GM19238 (cell line): Measurements from ENCODE around the gene GRIN2D.
"Not testable (repeated sequence)": the region's sequence is repeated elsewhere in the genome, so short reads cannot be mapped to it uniquely, and the experiment has no call there.

ENCODE experiments used
- DNase-seq: peaks from one replicate; pipeline ENCODE4 v3.0.0; 2011; ENCODE audit warnings: low spot score; ENCODE audit not compliant: insufficient read length

GRIN2D gene

GRCh38 chr19:48371367-48371766, 22.1 kb upstream of the GRIN2D start:
- DNase-seq: no peak

- not testable (repeated sequence) for DNase-seq
Measured at GRCh38 chr19:48371771-48372170, 21.7 kb upstream of the GRIN2D start.

GRCh38 chr19:48372904-48373303, 20.6 kb upstream of the GRIN2D start:
- DNase-seq: no peak

GRCh38 chr19:48373567-48373966, 19.9 kb upstream of the GRIN2D start:
- DNase-seq: no peak

- no peak for DNase-seq
Measured at GRCh38 chr19:48378194-48378570, 15.3 kb upstream of the GRIN2D start.

GRCh38 chr19:48379058-48379457, 14.4 kb upstream of the GRIN2D start:
- no peak for DNase-seq

- DNase-seq: no peak
Measured at GRCh38 chr19:48381178-48381950, 12.1 kb upstream of the GRIN2D start.

GRCh38 chr19:48382286-48382685, 11.2 kb upstream of the GRIN2D start:
- no peak for DNase-seq

GRCh38 chr19:48385461-48386087, 7.9 kb upstream of the GRIN2D start:
- no peak for DNase-seq

GRCh38 chr19:48386981-48387380, 6.5 kb upstream of the GRIN2D start:
- DNase-seq: no peak

GRCh38 chr19:48390188-48391099, 3.0 kb upstream of the GRIN2D start:
- DNase-seq: peak; percentile 66

- peak; percentile 81 for DNase-seq
Measured at GRCh38 chr19:48391100-48392005, 2.1 kb upstream of the GRIN2D start, which contains the start of gene KDELR1. Gene KDELR1 (minus strand): TSS chr19:48391551. CDS start chr19:48391358, 193 bp downstream.

- DNase-seq: not testable (repeated sequence)
Measured at GRCh38 chr19:48392006-48392344, 1.5 kb upstream of the GRIN2D start.

- no peak for DNase-seq
Measured at GRCh38 chr19:48392860-48393558, 459 bp upstream of the GRIN2D start.

- no peak for DNase-seq
Measured at GRCh38 chr19:48394331-48395169, 1.1 kb downstream of the GRIN2D start.

- DNase-seq: no peak
Measured at GRCh38 chr19:48395170-48395455, 1.6 kb downstream of the GRIN2D start.

GRCh38 chr19:48395499-48395898, 2.0 kb downstream of the GRIN2D start:
- no peak for DNase-seq

- no peak for DNase-seq
Measured at GRCh38 chr19:48396016-48396823, 2.8 kb downstream of the GRIN2D start.

GRCh38 chr19:48396824-48397176, 3.3 kb downstream of the GRIN2D start:
- no peak for DNase-seq
